GM21723 (cell line): Measurements from ENCODE around the gene EPHB6.

Experiments
- ATAC-seq: cut with Tn5 transposase; IDR thresholded peaks from one replicate; pipeline ENCODE4 v1.9.1; 2021; ENCODE audit warnings: mild to moderate bottlenecking, moderate library complexity; ENCODE audit not compliant: unreplicated experiment

Gene EPHB6

DNA sequence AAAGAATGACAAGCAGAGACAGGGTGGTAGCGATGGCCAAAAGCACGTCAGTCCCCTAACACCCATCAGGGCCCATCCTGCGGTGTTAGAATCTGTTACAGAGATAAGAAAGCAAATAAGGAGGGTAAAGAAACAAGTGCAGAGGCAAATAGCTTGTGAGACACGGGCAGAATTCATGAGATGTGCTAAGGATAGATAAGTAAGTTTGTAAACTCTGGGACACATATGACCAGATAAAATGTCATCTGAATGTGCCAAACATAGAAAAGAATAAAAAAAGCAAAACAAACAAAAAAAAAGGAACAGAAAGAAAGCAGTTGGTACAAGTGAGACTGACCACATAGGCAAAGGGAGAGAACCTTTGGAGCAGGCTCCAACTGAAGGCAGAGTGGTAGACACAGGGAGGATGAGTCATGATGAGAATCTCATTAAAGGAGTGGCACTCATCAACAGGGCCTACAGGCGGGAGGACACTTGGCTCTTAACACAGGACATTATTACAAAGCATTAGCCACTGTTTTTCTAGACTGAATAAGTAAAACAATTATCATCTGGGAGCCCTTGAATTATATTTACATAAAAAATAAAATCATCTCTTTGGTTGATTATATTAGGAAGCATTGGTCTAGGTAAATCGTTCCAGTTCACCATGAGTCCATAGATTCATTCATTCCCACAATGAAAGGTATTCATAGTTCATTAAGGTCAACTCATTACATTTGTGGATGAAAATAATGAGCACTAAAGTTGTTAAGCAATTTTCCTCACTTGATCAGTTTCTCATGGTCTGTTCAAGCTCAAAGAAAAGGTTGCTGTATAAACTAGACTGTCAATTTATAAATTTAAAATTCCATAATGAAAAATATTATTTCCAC, 21.5 kb upstream of the EPHB6 start:
- peak; percentile 78 for ATAC-seq

DNA sequence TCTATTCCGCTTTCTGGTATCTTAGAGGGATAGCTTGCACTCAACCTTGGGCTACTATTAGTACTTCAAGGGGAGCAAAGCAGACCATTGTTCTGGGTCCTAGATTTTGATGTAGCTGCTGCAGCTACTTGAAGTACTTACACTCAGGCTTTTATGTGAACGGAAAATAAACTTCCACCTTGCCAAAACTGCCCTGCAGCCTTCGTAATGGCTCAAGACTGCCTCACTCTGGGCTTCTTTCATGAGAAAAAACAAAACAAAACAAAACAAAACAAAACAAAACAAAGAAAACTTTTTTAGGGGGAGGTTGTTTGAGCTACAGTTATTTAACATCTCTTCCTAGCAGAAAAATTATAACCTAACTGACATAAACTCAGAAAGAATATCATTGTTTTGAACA, 19.4 kb upstream of the EPHB6 start:
- ATAC-seq, result no peak

DNA sequence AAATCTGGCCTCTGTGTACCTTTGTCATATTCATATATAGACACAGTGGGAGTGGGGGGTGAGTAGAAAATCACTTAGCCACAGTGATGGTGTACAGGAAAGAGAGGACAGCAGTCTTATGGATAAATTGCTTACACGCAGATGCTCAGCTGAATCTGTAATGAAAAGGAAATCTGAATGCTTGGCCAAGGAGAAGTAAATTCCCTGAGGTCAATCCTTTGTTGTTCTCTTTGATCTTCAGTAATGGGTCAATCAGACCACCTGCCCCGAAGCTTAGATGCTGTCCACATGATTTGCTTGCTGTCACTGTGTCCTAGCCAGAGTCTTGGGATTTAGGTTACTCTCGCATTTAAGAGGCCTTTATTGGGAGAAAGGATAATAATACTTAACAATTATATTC, 18.4 kb upstream of the EPHB6 start:
- no peak for ATAC-seq

DNA sequence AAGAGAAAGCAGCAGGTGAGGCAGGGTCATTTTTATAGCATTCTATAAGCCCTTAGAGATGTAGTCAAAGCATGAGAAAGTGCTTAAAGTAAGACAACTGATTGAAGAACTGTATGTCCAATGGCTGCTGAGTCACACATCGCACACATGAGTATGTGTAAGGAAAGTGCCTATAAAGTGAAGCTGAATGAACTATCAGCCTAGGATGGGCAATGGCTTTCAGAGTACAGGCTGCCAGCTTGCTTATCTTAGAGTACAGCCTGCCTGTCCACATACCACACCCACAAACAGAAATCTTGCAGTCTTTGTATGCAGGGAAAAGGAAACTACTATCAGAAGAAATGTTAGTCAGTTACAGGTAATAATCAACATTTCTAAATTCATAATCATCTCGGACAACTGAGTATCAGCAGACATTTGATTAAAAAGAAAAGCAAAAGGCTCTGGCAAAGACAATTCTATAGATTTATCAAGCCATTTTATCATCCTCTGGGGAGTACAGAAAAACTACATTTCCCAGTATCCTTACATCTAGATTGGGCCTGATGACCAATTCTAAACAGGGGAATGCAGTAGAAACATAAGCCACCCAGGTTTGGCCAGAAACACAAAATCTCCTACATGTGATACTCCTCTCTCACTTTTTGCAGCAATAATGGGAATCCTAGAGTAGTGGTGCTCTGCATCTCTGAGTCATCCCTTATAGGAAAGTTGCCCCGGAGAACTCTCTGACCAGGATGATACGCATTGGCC, 16.2 kb upstream of the EPHB6 start:
- ATAC-seq, result no peak

DNA sequence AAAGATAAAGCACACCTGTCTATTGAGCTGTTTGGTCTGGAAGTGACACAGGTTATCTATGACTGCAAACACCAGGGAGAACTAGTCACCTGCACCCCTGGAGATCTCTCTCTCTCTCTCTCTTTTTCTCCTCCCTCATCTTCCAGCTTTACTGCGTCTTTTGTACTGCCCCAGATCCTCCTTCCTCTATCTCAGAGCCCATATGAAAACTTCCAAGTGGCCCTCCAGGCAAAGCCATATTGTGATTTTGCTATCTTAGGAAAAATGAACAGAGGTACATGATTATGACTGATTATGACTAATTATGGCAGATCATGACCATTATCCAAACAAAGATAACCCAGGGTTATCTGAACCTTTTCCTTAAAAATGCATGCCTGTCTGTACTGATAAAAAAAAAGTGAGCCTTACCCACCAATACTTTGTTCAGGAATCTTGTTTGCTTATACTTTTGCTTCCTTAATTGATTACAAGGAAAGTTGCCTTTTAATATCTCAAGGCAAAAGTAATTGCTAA, 12.6 kb upstream of the EPHB6 start:
- ATAC-seq, result no peak

DNA sequence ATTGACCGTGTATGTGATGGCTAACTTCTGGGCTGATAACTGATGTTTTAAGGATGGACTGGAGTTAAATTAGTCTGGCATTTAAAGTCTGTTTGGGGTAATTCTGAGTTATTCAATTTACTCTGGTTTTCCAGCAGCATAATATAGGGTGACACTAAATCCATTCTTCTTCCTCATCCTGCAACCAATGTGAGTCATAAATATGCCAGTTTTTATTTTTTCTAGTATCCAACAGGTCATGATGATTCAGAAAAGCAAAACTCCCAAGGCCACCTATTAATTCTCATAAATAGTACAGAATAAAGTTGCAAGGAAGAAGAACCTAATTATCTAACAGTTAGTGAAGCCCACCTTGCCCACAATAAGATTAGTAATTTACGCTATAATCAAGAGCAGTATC, 7.5 kb upstream of the EPHB6 start:
- ATAC-seq, result no peak

DNA sequence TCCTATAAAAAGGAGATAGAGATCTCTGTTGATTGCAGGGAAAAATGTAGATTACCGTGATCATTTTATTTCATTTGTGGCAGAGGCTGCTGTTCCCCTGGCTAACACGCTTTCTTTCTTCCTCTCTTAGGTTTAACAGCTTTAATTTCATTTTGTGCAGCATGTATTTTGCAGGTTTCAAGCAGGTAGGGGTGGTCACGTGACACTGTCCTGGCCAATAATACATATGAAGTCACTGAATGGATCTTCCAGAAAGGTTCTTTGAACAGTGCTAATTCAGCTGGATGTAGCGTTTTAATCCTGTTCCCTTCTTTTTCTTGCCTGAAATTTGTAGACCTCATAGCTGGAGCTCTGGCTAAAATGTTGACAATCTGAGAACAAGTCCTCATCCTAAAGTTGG, 3.6 kb upstream of the EPHB6 start:
- no peak for ATAC-seq

DNA sequence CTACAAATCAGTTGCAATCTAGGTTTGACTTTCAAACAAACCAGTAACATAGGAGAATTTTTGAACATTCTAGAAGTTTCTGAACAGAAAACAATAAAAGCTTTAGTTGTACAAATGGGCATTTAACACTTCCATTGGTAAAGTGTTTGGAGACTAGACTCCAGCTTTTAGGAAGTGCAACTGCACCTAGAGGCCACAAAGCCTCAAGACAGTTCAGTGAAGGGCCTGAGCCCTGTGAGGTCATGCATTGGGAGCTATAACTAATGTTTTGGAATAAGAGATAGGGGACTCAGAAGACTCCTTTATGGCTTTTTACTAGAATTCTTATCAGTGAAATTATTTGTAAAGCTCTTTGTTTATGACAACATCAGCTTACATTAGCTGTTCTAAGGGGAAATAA, 3.0 kb upstream of the EPHB6 start:
- ATAC-seq, result no peak

DNA sequence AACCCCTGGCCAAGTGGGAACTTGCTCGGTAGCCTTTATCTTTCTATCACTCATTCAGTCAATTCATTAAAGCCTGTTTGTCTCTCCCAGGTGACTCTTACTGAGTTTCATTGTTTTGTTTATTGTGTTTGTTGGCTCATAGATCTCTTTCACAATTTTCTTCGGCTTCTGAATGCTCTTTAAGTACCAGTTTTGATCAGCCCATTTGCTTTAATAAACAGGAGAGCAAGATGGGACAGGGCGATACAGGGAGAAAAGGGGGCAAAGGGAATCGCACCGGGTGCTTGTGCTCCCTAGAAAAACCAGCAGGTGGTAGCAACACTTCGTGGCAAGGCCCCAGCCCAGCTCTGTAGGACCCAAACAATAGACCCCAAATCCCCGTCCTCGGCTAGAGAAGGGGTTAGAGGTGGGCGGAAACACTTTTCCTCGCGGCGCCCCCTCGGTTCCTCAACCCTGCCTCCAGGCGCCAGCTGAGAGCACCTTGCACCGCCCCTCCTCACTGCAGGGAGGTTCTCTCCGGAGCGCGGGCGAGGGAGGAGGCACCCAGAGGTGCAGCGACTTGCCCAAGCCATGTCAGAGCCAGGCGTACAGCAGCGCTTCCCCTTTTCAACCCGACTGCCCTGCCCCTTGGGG, 1.0 kb upstream of the EPHB6 start:
- ATAC-seq, result peak; percentile 93

DNA sequence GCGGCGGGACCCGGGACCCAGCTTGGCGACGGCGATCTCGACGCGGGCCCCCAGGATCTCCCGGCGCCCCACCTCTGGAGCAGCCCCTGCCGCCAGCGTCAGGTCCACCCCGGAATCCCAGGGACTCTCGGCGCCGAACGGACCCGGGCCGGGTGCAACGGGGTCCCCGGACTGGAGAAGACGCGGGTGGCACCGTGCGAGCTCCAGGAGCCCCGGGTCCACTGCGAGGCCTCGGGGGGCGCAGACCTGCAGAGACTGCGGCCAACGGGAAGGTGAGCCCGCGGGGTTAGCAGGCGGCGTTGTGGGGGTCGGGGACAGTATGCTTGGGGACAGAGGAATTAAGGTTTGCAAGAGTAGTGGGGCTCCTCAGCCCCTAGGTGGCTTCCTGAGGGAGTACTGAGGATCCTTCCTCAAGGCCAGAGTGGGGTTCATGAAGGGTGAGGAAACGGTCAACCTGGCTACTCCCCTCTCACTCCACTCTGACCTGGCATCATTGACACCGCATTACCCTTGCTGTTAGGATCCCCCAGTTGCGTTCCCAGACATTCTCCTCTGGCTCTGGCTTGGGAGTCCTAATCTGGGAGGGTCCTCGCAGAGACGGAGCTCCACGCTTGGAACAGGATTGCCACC, 353 bp downstream of the EPHB6 start:
- no peak for ATAC-seq

DNA sequence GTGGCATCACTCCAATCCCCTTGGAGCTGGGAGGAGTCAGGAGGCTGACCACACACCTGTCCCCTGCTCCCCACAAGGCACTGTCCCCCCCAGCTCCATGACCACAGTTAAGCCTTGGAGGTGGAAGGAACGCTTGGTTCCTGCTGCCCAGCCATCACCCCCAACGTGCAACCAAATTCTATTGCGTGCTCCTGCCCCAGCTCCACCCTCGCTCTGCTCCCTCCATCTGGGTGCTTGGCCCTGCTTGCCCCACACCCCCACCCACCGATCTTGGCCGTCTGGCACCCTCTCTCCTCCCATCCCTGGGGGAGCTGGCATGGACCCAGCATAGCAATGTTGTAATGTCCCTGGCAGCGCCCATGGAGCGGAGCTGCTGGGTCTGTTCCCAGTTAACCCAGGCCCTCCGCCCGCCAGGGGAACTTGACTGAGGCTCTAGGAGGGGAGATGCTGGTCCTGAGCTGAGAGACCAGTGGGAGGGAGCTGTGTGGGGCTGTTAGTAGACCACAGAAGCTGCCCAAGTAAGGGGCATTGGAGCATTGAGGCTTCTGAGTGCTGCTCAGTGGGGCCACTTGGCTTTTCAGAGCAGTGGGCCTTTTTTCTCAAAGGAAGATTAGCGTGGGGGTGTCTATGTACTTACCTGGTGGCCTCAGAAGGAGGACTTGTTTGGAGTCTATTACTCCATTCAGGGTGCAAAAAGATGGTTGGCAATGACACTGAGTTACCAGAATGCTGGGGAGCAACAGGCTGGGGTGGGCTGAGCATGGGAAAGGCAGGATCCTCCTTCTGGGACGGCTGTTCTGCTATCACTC, 1.1 kb downstream of the EPHB6 start:
- no peak for ATAC-seq

DNA sequence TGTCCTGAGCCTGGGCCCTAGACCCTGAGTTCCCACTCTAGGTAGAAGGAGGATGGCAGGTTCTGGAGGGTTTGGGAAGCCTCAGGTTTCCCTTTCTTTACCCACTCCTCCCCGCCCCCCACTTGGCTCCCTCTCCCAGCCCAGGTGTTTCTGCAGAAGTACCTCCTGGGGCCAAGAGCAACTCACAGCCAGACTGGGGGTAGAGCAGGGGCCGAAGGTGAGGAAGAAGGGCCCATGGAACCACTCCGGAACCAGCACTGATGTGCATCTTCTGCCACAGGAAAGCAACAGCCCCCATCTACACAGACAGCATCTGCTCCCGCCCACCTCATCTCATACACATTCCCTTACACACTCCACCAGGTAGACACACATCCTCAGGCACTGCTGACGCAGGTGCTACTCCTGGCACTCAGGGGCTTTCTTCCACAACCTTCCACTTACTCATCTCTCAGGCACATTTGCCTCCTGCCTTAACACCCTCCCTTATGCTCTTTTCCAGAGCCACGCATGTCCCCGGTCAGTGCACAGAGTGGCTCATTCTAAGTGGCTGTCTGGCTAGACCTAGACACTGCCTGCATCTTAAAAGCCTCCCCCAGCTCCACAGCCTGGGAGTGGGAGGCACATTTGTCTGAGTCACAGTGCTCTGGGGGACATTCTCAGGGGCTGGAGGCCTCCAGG, 1.8 kb downstream of the EPHB6 start:
- ATAC-seq, result no peak

DNA sequence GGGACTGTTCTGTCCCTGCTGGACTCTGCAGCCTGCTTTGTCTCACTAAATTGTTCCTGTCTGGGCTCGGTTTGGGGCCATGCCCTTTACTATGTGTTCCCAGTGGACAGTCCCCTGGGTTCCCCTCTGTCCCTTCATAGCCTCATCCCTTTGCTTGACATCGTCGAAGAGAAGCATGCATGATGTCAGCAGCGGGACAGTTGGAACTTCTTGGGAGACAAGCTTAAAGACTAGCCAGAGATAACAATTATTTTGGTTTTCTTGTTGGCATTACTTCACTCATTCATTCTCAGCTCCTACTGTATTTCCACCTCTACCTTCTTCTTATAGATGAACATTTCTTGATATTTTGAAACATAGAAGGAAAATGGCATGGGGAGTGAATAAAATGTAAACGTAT, 2.7 kb downstream of the EPHB6 start:
- no peak for ATAC-seq

DNA sequence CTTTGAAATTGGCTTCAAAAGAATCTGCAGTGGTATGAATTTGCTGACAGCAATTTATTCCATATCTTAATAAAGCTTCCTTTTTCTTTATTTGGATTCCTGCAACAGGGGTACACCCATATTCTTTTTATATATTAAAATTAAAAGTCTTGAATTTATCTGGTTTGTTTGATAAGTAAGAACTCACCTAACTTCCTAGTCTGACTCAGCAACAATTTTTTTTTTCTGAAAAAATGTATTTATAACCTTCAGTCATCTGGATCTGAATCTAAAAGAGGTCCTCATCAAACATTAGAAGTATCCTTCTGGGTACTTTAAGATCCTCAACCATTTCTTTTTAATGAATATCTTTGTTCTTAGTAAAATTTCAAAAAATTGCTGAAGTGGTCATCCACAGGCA, 4.5 kb downstream of the EPHB6 start:
- ATAC-seq, result no peak

DNA sequence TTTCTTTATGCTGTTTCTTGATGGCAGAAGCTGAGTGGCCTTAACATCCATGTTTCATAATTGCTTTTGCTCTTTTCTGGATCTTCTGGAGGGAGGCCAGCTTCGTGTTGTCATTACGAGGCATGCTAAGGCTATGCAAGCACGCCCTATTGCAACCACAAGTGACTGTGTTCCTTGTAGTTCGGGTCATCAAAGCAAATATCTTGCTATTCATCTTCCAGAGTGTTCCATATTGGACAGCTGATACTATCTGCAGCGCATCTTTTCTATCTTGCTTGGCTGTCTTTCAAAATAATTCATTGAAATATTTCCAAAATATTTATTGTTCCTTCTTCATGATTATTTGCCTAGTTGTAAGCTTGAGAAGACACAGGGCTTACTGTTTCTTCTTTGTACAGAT, 5.0 kb downstream of the EPHB6 start:
- ATAC-seq, result no peak

DNA sequence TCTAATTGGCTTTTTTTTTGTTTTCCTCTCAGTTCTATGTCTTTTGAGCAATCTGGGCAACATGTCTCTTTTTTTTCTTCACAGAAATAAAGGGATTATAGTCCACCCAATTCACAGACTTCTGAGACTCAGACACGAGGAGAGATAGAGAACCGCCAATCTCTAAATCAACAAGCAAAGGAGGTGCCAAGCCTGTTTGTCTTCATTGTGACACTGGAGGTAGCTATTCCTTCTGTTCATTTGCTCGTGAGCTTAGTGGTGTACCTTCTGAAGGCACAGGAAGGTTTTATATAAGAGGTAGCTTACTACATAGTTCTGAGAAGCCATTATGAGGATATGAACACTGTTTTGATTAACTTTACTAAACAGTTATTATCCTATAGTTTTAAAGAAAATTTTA, 6.1 kb downstream of the EPHB6 start:
- no peak for ATAC-seq

DNA sequence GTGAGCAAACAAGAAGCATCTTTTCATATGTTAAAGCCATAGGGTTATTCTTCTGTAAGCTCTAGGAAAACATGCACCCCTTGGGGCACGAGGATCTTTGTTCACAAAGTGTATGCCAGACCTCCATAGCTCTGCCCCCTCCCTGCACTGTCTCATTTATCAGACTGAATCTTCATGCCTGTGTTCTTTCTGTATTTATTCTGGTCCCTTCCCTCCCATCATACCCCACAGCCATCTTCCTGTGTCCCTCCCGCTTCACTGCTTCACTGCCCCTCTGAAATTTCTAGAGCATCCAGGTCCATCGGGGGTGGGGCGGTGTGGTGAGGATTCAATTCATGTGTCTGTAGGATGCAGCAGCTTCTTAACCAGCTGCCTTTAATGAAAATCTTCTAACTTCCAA, 7.5 kb downstream of the EPHB6 start:
- ATAC-seq, result no peak

DNA sequence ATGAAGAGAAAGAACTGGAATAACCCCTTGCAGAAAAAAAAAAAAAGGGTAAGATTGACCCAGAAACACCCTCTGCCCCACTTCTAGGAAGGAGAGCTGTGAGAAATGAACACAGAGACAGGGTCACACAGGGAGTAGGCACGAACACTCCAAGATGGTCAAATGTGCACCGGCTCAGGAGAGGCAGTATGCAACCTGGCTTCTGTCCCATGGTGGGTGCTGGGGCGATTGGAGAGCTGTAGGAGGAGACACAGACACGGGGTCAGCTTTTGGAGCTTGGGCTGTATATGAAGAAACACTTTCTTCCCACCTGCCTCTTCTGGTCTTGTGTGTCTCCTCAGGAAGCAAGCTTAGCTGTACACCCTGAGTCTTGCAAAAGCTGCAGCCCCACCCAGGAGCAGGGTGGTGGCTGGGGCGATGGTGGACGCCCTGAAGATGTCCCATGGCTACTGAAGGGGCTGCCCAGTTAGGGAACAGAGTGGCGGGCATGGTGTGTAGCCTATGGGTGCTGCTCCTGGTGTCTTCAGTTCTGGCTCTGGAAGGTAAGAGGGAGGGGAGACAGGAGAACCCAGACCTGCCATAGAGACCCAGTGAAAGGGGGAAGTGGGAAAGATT, 8.0 kb downstream of the EPHB6 start:
- no peak for ATAC-seq

DNA sequence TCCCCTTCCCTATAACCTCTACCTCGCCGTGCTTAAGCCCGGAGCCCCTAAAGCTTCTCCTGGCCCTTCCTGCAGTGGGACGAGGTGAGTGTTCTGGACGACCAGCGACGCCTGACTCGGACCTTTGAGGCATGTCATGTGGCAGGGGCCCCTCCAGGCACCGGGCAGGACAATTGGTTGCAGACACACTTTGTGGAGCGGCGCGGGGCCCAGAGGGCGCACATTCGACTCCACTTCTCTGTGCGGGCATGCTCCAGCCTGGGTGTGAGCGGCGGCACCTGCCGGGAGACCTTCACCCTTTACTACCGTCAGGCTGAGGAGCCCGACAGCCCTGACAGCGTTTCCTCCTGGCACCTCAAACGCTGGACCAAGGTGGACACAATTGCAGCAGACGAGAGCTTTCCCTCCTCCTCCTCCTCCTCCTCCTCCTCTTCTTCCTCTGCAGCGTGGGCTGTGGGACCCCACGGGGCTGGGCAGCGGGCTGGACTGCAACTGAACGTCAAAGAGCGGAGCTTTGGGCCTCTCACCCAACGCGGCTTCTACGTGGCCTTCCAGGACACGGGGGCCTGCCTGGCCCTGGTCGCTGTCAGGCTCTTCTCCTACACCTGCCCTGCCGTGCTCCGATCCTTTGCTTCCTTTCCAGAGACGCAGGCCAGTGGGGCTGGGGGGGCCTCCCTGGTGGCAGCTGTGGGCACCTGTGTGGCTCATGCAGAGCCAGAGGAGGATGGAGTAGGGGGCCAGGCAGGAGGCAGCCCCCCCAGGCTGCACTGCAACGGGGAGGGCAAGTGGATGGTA, 9.2 kb downstream of the EPHB6 start:
- no peak for ATAC-seq
